Measurements from ENCODE around the gene CD93.

CD93 gene

DNA sequence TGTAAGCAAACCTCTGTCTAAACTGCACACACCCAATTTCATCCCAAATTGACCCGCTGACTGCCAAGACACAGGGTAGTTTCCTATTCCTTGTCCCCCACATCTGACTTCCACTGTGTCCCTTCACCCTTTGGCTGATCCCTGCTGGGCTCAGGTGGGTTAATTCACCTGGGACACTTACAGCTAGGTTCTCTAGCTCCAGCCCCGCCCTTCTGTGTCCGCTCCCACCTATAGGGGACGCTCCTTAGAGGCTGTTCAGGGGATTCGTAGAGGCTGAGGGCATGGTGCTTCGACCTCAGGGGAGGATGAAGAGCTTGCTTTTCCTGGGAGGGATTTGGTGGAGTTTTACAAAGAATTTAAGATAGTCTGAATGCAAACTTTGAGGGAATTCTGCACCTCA lies 4.0 kb upstream of the CD93 start:
- ChIA-PET CTCF (interaction anchor here (0.7 to 1.3 kb wide), 2 partner anchors 11 to 12 kb away, joined by 4 to 6 read pairs; no protein-coding TSS in a partner anchor), POLR2A (interaction anchor here (1.1 to 1.8 kb wide), 2 partner anchors 39 to 260 kb away, joined by 3 to 6 read pairs; no protein-coding TSS in a partner anchor)
- TF ChIP-seq CTBP1 (IDR thresholded peaks at IDR 0.05; ENCODE audit: borderline replicate concordance): no peak
- TF ChIP-seq ARNT (IDR thresholded peaks at IDR 0.05): no peak
- TF ChIP-seq L3MBTL2 (conservative IDR thresholded peaks at IDR 0.05): no peak
- no peak for TF ChIP-seq BHLHE40 (IDR thresholded peaks at IDR 0.05; ENCODE audit: borderline replicate concordance)
- TF ChIP-seq, protein P1, sequence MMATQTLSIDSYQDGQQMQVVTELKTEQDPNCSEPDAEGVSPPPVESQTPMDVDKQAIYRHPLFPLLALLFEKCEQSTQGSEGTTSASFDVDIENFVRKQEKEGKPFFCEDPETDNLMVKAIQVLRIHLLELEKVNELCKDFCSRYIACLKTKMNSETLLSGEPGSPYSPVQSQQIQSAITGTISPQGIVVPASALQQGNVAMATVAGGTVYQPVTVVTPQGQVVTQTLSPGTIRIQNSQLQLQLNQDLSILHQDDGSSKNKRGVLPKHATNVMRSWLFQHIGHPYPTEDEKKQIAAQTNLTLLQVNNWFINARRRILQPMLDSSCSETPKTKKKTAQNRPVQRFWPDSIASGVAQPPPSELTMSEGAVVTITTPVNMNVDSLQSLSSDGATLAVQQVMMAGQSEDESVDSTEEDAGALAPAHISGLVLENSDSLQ (IDR thresholded peaks at IDR 0.05): no peak
- no peak for TF ChIP-seq ZNF384 (IDR thresholded peaks at IDR 0.05)
- TF ChIP-seq NFRKB (IDR thresholded peaks at IDR 0.05): no peak
- no peak for TF ChIP-seq FOXA1 (IDR thresholded peaks at IDR 0.05)
- TF ChIP-seq LEF1 (IDR thresholded peaks at IDR 0.05; ENCODE audit: borderline replicate concordance): no peak
- no peak for TF ChIP-seq ELF4 (IDR thresholded peaks at IDR 0.05)
- no peak for TF ChIP-seq FOXK2 (IDR thresholded peaks at IDR 0.05)
- no peak for TF ChIP-seq SP1 (IDR thresholded peaks at IDR 0.05)
- no peak for TF ChIP-seq HDGF (IDR thresholded peaks at IDR 0.05; ENCODE audit: borderline replicate concordance)
- no peak for TF ChIP-seq SUZ12 (IDR thresholded peaks at IDR 0.05)
- TF ChIP-seq TARDBP (IDR thresholded peaks at IDR 0.05): no peak
- no peak for TF ChIP-seq FOXM1 (IDR thresholded peaks at IDR 0.05; ENCODE audit: borderline replicate concordance)
- no peak for DNase-seq (ENCODE audit: extremely low spot score)

DNA sequence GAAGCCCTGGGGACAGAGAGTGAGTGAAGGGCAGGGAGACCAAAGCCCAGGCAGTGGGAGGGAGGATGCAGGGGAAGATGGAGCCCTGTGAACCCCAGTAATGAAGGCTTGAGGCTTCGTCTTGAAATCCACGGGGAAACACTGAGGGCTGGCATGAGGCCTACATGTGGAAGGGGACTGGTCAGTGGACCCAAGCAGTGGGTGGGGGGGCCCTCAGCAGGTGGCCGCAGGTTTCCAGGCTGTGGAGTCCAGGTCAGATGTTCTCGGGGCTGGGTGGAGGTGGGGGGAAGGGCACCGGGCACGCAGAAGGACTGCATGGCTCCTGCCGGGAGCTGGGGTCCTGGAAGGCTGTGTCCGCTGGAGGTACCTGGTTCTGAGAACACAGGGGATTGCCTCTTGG lies 2.7 kb upstream of the CD93 start:
- ChIA-PET CTCF (interaction anchor here (0.6 to 1.3 kb wide), 3 partner anchors 10 to 76 kb away, joined by 3 to 4 read pairs (median 3); no protein-coding TSS in a partner anchor), POLR2A (interaction anchor here (1.8 kb wide), 1 partner anchor 38 kb away, joined by 6 read pairs; no protein-coding TSS in a partner anchor)
- TF ChIP-seq FOXK2 (IDR thresholded peaks at IDR 0.05) (no peak), TARDBP (IDR thresholded peaks at IDR 0.05) (no peak), CTBP1 (IDR thresholded peaks at IDR 0.05; ENCODE audit: borderline replicate concordance) (no peak), BHLHE40 (IDR thresholded peaks at IDR 0.05; ENCODE audit: borderline replicate concordance) (no peak), ELF4 (IDR thresholded peaks at IDR 0.05) (no peak), ZNF384 (IDR thresholded peaks at IDR 0.05) (no peak), ARNT (IDR thresholded peaks at IDR 0.05) (no peak), FOXA1 (IDR thresholded peaks at IDR 0.05) (no peak), LEF1 (IDR thresholded peaks at IDR 0.05; ENCODE audit: borderline replicate concordance) (no peak), L3MBTL2 (conservative IDR thresholded peaks at IDR 0.05) (no peak), SP1 (IDR thresholded peaks at IDR 0.05) (no peak)
- TF ChIP-seq, protein P1 (IDR thresholded peaks at IDR 0.05): no peak

DNA sequence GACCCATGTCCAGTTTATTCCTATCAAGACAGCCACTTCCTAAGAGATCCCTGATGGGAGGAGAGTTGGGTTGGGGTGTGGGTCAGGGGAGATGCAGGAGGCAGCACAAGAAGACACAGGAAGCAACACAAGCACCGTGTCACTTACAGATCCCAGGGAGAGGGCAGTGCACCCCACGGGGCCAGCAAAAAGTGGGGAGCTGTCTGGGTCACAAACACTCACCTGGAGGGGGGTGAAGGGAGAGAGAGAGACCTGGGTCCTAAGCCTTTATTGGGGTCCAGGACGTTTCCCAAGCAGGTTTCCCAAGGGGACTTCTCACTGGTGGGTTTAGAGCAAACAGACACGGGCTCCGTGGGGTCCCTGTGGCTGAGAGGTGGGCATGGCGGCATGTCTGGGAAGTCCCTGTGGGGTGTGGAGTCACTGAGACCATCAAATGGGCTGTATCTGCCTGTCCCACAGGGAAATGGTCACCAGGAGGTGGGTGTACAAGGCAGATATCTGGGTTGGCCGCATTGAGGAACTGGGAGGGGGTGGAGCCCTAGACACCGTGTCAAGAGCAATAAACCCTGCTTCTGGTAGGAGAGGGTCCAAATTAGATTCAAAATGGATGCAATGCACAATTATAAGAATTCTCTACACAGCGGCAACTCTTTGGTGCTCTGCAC lies 1.6 kb upstream of the CD93 start:
- DNase-seq (ENCODE audit: extremely low spot score): no peak
- no peak for TF ChIP-seq NFRKB (IDR thresholded peaks at IDR 0.05)
- no peak for TF ChIP-seq FOXA1 (IDR thresholded peaks at IDR 0.05)
- no peak for TF ChIP-seq BHLHE40 (IDR thresholded peaks at IDR 0.05; ENCODE audit: borderline replicate concordance)
- POLR2A ChIA-PET: no interaction called here
- CTCF ChIA-PET: no interaction called here

More for the DNA sequence above, 2.7 kb upstream of the CD93 start:
- no peak for DNase-seq (ENCODE audit: extremely low spot score)

DNA sequence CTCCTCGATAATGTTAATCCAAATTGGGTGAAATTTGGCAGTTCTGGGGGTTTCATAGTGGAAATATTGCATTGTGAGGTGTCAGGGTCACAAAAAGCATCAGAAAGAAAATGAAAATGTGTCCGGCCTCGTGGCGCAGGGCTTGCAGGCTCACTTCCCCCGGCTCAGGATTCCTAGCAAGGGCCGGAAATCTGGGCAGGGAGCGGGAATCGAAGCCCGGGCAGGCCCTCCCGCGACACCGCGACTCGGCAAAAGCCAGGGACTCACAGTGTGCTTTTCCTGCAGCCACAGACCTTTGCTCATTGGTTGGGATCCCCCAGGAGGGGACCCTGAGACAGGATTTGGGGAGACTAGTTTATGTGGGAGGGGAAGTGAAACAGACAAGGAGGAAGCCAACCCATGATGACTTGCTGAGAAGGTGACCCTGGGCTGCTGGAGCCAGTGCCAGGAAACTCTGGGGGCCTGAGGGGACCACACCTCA lies 847 bp upstream of the CD93 start:
- DNase-seq (ENCODE audit: extremely low spot score): no peak
- POLR2A ChIA-PET: no interaction called here
- CTCF ChIA-PET: no interaction called here
- no peak for TF ChIP-seq FOXK2 (IDR thresholded peaks at IDR 0.05)
- TF ChIP-seq FOXM1 (IDR thresholded peaks at IDR 0.05; ENCODE audit: borderline replicate concordance): no peak
- TF ChIP-seq HDGF (IDR thresholded peaks at IDR 0.05; ENCODE audit: borderline replicate concordance): no peak
- no peak for TF ChIP-seq ARNT (IDR thresholded peaks at IDR 0.05)
- TF ChIP-seq CTBP1 (IDR thresholded peaks at IDR 0.05; ENCODE audit: borderline replicate concordance): no peak
- TF ChIP-seq, protein P1 (IDR thresholded peaks at IDR 0.05): no peak
- TF ChIP-seq L3MBTL2 (conservative IDR thresholded peaks at IDR 0.05): no peak

DNA sequence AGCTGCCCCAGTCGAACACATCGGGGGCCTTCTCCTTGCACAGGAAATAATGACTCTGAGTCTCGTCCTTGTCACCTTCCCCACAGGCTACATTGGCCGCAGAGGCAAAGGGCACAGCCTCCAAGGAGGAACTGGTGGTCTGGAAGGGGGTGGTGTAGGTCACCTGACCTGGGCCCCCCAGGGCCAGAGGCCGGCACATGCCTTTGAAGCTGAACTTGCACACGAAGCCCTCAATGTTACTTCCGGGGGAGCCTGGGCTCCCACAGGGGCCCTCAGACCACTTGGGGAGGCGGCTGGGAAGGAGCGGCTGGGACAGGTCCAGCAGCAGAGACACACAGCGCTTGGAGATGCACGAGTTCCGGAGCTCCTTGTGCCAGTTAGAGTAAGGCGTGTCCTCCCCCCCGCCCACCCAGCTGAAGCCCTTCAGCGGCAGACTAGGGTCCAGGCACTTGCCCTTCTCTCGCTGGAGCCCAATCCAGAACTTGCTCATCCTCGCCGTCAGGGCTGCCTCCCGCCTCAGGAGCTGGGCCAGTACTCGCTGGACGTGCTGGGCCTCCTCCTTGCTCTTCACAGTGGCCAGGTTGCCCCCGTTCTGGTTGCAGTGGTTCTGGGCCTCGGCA lies 578 bp downstream of the CD93 start:
- TF ChIP-seq SUZ12 (IDR thresholded peaks at IDR 0.05) (no peak), CTBP1 (IDR thresholded peaks at IDR 0.05; ENCODE audit: borderline replicate concordance) (no peak), NFRKB (IDR thresholded peaks at IDR 0.05) (no peak), ZNF384 (IDR thresholded peaks at IDR 0.05) (no peak), SP1 (IDR thresholded peaks at IDR 0.05) (no peak), LEF1 (IDR thresholded peaks at IDR 0.05; ENCODE audit: borderline replicate concordance) (no peak), ELF4 (IDR thresholded peaks at IDR 0.05) (no peak), HDGF (IDR thresholded peaks at IDR 0.05; ENCODE audit: borderline replicate concordance) (no peak)
- TF ChIP-seq, protein P1 (IDR thresholded peaks at IDR 0.05): no peak
- CTCF ChIA-PET: no interaction called here
- POLR2A ChIA-PET: no interaction called here
- DNase-seq (ENCODE audit: extremely low spot score): no peak

Measured in HEK293T (cell line).